GM19239 (cell line): Measurements from ENCODE around the gene LY6G6F.

ENCODE experiments used
- DNase-seq: peaks from one replicate; pipeline ENCODE4 v3.0.0; 2011; ENCODE audit warnings: low spot score; ENCODE audit not compliant: insufficient read length
- FAIRE-seq: peaks from 2 replicates; lab custom pipeline; 2011; peaks lifted over from hg19 to GRCh38; lab: Jason Lieb, UNC

Gene LY6G6F

DNA sequence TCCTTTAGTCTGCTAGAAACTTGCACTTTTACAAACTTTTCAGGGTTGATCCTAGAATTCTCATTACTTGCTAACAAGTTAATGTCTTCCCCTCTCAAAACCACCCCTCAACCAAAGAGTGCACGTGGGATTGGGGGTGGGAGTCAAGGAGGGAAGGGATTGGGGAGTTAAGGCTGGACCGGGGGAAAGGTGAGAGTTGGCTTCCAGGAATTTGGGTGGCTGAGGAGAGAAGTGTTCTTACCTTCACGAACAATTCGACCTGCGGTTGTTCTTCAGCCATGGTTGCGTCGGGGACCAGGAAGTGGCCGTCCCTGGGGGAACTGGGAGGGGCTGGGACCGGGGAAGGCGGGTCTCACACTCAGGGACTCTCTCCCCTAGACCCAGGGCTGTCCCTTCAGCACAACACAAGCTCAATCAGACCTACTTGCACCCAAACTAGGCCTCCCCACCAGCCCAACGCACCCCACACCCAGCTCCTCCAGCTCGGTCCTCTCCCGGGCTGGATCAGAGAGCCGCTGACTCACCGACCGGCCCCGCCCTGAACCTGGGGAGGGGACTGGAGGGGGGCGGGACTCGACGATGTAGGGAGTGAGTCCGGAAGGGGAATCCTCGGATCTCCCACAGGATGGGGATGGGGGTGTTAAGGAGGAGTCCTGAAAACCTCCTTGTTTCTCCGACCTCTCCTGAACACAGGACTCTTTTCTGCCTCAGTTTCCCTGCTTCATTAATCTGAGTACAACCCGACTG lies 29.5 kb downstream of the LY6G6F start, which contains the start of gene CLIC1:
Gene CLIC1, minus strand, starts transcription at position 510 of the 747 bp plus-strand sequence. Its CDS starts 230 bp downstream, at position 280.
- DNase-seq (peak; percentile 56), FAIRE-seq (peak; percentile 86)

DNA sequence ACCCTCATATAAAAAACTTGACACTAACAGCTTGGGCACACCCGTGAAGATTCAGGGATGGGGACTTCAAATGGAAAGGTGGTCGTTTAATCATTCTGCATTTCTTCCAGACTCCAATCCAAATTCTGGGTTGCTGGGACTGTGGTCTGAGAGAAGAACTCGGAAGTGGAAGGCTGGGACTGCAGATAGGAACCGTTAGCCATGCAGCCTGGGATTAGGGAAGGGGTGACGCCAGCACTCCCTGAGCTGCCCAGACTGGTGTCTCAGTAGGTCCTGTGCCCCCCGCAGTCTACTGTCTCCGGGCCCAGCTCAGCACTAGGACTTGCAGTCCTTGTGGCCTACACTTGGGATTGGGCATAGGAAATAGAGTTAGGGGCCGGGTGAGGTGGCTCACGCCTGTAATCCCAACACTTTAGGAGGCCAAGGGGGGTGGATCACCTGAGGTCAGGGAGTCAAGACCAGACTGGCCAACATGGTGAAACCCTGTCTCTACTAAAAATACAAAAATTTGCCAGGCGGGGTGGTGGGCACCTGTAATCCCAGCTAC lies 30.2 kb downstream of the LY6G6F start:
- DNase-seq (no peak), FAIRE-seq (no peak)

DNA sequence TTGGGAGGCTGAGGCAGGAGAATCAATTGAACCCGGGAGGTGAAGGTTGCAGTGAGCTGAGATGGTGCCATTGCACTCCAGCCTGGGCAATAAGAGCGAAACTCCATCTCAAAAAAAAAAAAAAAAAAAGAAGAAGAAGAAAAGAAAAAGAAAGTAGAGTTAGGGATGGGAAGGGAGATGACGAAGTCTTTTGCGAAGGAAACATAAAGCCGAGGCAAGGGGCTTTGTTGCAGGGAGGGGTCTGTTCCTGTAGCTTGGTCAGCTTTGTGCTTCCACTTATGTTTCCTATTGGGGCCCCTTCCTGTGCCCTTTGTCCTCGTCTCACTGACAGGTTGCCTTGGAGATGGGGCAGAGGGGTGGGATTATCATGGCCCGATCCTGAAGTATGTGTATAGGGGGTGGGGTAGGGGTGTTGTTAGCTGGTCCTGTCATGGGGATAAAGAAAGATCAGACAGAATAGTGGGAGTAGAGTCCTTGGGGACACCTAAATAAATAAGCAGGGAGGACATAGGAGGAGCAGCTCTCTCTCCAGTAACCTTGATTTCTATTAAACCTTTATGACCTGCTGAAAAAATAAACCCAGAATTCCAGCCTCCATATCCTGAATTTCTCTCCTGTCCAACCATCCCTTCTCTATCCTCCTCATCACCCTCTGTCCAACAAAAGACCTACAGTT lies 30.8 kb downstream of the LY6G6F start:
- FAIRE-seq (no peak), DNase-seq (no peak)

DNA sequence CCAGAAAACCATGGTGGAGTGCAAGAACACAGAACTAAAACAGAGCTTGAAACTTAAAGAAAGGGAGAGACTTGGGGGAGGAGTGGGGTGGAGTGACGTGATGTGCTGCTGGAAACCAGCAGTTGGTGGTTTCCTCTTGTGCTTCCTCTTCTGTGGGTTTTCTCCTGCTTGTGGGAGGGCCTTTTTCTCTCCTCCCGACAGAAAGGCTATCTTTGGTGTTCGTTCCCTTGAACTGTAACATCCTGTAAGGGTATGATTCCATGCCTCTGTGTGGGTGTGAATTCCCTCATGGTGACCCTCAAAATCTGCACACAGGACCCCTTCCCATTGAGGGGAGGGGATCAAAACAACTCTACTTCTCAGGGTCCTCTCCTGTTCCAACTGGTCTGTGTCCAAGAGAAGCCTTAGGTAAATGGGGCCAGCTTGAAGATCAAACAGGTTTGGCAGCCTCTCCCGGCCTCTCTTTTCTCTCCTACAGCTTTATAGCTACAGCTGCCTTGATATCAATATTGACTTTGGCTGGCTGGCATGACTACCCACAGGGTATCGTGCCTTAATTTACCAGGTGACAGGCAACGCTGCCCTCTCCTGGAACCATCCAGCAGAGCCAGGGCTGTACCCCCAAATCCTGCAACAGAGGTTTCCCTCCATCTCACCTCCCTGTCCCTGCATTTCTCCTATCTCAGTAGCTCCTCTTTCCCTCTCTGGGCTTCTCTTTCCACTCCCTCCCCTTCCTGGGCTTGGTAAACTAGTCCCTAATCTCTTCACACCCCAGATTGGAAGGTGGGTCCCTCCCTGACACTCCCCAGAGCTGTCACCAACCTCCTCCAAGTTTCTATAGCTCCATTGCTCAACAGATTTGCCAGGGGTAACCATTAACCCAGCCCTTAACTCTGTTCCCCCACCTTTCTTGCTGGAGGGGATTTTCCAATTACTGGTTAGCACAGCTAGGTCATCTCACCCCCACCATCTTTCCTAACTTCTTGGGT lies 31.6 kb downstream of the LY6G6F start:
- FAIRE-seq (peak; percentile 90), DNase-seq (peak; percentile 46)

DNA sequence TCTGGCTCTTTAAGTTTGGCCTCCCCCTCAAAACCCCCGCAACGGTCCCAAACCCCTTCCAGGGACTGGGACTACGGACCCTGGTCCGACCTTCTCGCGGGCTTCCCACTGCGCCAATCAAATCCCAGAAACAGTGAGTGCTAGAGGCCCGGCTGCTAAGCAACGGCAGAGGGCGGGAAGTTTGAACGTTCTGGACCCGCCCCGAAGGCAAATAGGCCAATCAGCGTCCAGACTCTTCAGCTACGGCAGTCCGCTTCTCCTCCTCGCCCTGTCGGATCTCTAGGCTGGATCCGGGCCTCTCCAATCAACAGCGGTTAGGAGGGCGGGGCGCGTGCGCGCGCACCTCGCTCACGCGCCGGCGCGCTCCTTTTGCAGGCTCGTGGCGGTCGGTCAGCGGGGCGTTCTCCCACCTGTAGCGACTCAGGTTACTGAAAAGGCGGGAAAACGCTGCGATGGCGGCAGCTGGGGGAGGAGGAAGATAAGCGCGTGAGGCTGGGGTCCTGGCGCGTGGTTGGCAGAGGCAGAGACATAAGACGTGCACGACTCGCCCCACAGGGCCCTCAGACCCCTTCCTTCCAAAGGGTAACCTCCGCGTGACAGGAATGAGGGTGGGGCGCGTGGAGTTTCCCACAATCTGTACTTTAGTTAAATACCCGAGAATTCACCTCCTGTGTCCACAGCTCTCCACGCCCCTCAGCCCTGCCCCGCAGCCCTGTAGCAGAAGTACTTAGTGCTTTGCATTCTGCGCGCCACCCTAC lies 33.2 kb downstream of the LY6G6F start, which contains the start of gene MSH5:
Gene MSH5, plus strand, starts transcription at position 367 of the 758 bp plus-strand sequence. CDS start 462 bp downstream, outside the sequence.
- DNase-seq (peak; percentile 83), FAIRE-seq (peak; percentile 96)

DNA sequence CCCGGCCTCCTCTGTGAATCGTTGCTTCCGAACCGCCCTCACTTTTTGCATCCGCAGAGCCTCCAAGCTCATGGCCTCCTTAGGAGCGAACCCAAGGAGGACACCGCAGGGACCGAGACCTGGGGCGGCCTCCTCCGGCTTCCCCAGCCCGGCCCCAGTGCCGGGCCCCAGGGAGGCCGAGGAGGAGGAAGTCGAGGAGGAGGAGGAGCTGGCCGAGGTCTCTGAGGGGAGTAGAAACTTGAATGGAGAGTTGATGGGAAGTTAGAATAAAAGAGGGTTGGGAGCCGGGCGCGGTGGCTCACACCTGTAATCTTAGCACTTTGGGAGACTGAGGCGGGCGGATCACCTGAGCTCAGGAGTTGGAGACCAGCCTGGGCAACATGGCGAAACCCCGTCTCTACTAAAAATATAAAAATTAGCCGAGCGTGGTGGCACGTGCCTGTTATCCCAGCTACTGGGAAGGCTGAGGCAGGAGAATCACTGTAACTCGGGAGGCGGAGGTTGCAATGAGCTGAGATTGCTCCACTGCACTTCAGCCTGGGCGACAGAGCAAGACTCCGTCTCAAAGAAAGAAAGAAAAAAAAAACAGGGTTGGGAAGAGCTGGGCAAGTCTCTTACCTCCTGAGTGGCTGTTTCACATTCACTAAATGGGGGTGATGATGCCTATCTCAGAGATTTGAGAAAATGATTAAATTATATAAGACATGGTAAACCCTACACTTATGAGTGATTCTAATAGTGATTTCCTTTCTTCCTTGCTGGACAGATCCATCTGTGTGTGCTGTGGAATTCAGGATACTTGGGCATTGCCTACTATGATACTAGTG lies 33.9 kb downstream of the LY6G6F start:
- FAIRE-seq (peak; percentile 37), DNase-seq (peak; percentile 44)

DNA sequence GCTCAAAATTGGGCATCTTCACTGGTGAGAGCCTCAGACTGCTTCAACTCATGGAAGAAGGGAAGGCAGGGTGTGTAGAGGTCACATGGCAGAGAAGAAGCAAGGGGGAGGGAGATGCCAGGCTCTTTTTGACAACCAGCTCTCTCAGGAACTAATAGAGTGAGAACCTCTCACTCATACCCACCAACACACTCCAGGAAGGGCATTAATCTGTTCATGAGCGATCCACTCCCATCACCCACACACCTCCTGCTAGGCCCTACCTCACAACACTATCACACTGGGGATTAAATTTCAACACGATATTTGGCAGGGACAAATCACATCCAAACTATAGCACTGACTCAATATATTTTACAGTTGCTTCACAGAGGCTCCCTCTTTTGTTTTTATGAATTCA lies 35.1 kb downstream of the LY6G6F start:
- no peak for DNase-seq
- no peak for FAIRE-seq

DNA sequence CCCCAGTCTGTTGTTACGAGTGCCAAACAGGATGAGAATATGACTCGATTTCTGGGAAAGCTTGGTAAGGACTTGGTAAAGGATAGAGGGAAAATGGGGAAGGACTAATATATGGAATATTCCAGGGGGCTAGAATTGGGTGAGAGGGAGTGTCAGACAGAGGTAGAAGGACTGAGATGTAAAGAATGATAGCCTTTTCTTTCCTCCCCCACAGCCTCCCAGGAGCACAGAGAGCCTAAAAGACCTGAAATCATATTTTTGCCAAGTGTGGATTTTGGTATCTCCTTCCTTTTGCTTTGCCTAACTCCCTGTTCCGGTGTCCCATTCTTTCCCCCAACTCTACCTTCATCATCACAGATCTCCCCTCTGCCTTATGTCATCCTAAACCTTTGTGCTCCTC lies 36.2 kb downstream of the LY6G6F start:
- DNase-seq (no peak), FAIRE-seq (no peak)

DNA sequence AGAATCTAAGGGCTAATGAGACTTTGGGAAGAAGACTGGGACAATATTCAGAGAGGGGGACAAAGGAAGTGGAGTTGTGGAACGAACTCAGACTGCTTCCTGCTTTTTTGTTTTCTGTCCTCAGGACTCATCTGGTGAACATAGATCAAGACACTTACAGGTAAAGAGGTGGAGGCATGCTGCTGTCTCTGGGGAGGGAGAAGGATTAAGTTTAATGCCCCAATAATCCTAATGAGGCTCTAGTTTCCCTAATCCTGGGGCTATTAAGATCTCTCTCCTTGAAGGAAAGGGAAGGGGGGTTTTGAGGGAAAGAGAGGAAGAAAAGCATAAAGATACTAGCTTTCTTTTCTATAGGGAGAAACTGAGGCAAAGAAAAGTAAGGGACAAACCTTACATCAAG lies 37.8 kb downstream of the LY6G6F start:
- no peak for FAIRE-seq
- DNase-seq = no peak

DNA sequence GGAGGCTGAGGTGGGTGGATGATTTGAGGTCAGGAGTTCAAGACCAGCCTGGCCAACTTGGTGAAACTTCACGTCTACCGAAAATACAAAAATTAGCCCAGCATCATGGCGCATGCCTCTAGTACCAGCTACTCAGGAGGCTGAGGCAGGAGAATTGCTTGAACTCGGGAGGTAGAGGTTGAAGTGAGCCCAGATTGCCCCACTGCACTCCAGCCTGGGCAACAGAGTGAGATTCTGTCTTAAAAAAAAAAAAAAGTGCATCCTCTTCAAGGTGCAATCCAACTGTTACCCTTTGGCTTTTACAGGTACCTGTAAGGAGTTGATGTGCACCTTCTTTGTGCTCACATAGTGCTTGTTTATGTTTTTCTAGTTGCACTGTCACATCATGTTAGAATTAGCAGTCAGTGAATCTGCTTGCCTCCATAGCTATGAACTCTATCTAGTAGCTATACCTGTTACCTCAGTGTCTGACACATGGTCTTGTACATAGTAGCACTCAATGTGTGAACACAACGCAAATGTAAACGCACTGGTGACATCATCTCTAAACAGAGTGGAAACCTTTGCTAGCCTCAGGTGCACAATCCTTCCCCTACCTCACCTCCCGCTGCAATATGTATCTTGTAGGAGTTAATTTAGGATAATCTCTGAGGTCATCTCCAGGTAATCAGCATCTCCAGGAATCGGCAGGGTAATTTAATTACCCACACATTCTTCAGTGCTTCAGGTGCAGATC lies 42.8 kb downstream of the LY6G6F start:
- DNase-seq (no peak), FAIRE-seq (no peak)

DNA sequence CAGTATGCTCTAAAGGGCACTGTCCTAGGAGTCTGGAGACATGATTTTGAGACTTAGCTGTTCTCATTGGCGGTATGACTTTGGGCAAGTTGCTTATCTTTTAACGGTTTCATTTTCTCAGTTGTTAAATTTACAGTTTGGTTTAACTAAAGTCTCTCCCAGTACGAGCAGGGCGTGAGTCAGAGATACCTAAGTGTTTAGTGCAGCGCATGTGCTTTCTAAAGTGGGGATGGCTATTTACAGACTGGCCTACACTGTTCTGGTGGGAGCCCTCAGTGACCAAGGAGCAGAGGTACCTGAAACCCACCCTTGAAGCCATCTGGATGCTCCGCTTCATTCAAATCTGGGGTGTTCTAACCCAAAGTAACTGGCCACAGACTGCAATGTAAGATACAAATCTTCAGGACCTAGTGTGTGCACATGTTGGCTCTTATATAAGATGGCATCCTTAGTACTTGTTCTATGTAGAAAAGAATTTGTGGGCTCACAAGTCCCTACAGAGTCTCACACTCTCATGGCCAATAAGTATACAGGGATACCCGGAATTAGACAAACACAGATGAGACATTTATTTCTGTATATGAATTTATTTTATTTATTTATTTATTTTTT lies 43.9 kb downstream of the LY6G6F start:
- FAIRE-seq = no peak
- DNase-seq = no peak

DNA sequence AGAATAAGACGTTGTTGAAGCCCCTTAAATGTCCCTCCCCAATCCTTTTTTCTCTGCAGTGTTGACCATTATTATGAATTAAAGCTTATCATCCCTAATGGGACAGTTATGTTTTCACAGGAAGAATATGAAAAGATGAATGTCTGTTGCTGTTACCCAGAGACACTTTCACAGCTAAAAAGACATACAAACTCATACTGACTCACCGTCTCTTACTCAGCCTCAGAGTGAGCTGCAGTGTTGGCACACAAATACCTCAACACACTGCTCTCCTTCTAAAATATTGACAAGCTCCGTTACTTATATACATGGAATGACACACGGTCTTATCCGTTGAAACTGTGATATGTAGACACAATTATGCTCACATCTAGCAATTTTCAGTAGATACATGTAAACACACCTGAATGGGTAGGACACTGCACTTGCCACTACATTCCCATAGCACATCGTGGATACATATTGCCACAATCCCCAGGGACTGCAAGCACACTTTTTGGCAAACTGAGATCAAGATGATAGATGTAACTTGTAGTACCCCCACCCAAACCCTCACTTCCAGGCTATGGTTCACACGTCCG lies 46.2 kb downstream of the LY6G6F start:
- no peak for DNase-seq
- no peak for FAIRE-seq

DNA sequence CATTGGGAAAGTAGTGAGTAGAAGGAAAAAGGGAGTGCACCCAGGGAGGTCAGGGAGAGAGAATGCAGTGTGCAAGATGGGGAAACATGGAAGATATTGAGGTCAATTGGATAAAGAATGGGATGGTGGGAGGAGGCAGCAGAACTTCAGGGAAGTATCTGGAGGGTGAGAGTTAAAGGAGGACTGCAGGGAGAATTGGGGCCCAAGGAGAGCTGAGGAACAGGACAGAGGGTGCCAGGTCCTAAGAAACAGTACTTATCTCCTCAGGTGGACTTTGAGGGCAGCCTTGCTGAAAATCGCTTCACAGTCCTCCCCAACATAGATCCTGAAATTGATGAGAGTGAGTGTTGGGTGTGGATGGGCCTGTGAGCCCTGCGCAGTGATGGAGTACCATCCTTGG lies 51.6 kb downstream of the LY6G6F start:
- no peak for DNase-seq
- FAIRE-seq = no peak
